Endothelial cell of umbilical vein (primary cell): ENCODE results near the gene CHN2. TPM values are rescaled to one million over a fixed set of nuclear protein-coding genes. Genes with fewer than 3 reads are reported as not detected.

Source experiments
- BruUV-seq: library from RNA; stranded (reverse); fragments of 400-500 nt; replicated peaks from 2 replicates; lab custom pipeline; 2021; lab: Mats Ljungman, UMichigan
- CTCF ChIA-PET: fragments of 300-600, 350-600 bp; sonication (Branson Sonifier 250); formaldehyde crosslinking; loops from one replicate; lab custom pipeline; 2021; ENCODE audit warnings: antibody characterized with exemption, inconsistent platforms; lab: Charles Lee
- POLR2A ChIA-PET: fragments of 300-600, 350-600 bp; sonication (Branson Sonifier 250); formaldehyde crosslinking; loops from one replicate; lab custom pipeline; 2021; ENCODE audit warnings: antibody characterized with exemption, inconsistent platforms; lab: Charles Lee
- DNase-seq: peaks from one replicate; pipeline ENCODE4 v3.0.0-alpha.2; 2011; ENCODE audit warnings: low read depth, low spot score
- FAIRE-seq: peaks from 2 replicates; lab custom pipeline; 2011; peaks lifted over from hg19 to GRCh38; lab: Jason Lieb, UNC
- H2AFZ ChIP-seq: 2 replicates; pipeline ENCODE4 v1.6.0; 2012; ENCODE audit warnings: low read depth, low read length, control low read depth, inconsistent platforms
- H3K27ac ChIP-seq: 2 replicates; pipeline ENCODE4 v1.5.1; 2011; ENCODE audit warnings: low read depth, mild to moderate bottlenecking, control low read depth, low read length, moderate library complexity; ENCODE audit not compliant: insufficient read depth
- H3K27me3 ChIP-seq, 2 experiments: 2 replicates each; pipeline versions ENCODE4 v1.6.0 to v1.6.1; 2011; ENCODE audit warnings: low read length in 2 of 2, mixed read lengths in 1 of 2; ENCODE audit not compliant: control insufficient read depth in 2 of 2, insufficient read depth in 2 of 2
- H3K36me3 ChIP-seq, 2 experiments: 2 replicates in 1 of 2; 3 replicates in 1 of 2; pipeline ENCODE4 v1.5.1; 2011; ENCODE audit warnings: low read length in 2 of 2, mild to moderate bottlenecking in 1 of 2, moderate library complexity in 1 of 2; ENCODE audit not compliant: control insufficient read depth in 2 of 2, insufficient read depth in 2 of 2; ENCODE audit errors: extremely low read depth in 1 of 2
- H3K4me1 ChIP-seq: 3 replicates; pipeline ENCODE4 v1.5.1; 2011; ENCODE audit warnings: mild to moderate bottlenecking, low read length; ENCODE audit not compliant: control insufficient read depth, insufficient read depth; ENCODE audit errors: extremely low read depth
- H3K4me2 ChIP-seq: 2 replicates; pipeline ENCODE4 v1.6.1; 2011; ENCODE audit warnings: low read length, control low read depth, mixed read lengths; ENCODE audit not compliant: insufficient read depth
- H3K4me3 ChIP-seq, 3 experiments: fragments of 200-600 bp in 1 of 3; sonication (generic), shearing (Covaris generic) in 1 of 3; replicated peaks in 1 of 3; 2 replicates each; pipeline ENCODE4 v1.5.1; 2011 to 2016; ENCODE audit warnings: control low read depth in 3 of 3, low read length in 3 of 3, mild to moderate bottlenecking in 2 of 3, inconsistent platforms in 1 of 3, low read depth in 1 of 3, moderate library complexity in 1 of 3; ENCODE audit not compliant: insufficient read depth in 1 of 3
- H3K79me2 ChIP-seq: 2 replicates; pipeline ENCODE4 v1.6.0; 2012; ENCODE audit warnings: low read length, inconsistent platforms; ENCODE audit not compliant: control insufficient read depth, insufficient read depth
- H3K9ac ChIP-seq: replicated peaks from 2 replicates; pipeline ENCODE3; 2011; ENCODE audit warnings: low read length, control low read depth; ENCODE audit not compliant: insufficient read depth; ENCODE audit errors: extremely low read depth
- H3K9me1 ChIP-seq: replicated peaks from 3 replicates; pipeline ENCODE4 v1.6.0; 2011; ENCODE audit warnings: mild to moderate bottlenecking, low read length; ENCODE audit not compliant: control insufficient read depth, insufficient read depth; ENCODE audit errors: extremely low read depth
- H3K9me3 ChIP-seq: replicated peaks from 2 replicates; pipeline ENCODE4 v1.5.1; 2012; ENCODE audit warnings: low read length, inconsistent platforms; ENCODE audit not compliant: control insufficient read depth, insufficient read depth
- H4K20me1 ChIP-seq: replicated peaks from 2 replicates; pipeline ENCODE3; 2011; ENCODE audit warnings: mild to moderate bottlenecking, low read length; ENCODE audit not compliant: control insufficient read depth, insufficient read depth; ENCODE audit errors: extremely low read depth
- EZH2 ChIP-seq: IDR thresholded peaks from 2 replicates; pipeline ENCODE4 v1.6.1; 2012; ENCODE audit warnings: borderline replicate concordance, low read depth, mild to moderate bottlenecking, moderate library complexity, low read length, inconsistent platforms; ENCODE audit not compliant: severe bottlenecking
- FOS ChIP-seq: IDR thresholded peaks from 2 replicates; pipeline ENCODE4 v1.6.1; 2011; ENCODE audit warnings: mild to moderate bottlenecking, low read length, moderate library complexity, borderline replicate concordance; ENCODE audit not compliant: insufficient read depth
- GATA2 ChIP-seq: IDR thresholded peaks from 2 replicates; pipeline ENCODE4 v1.7.0; 2011; ENCODE audit warnings: low read depth, mild to moderate bottlenecking, moderate library complexity, mixed read lengths, low read length; ENCODE audit not compliant: insufficient read length, insufficient read depth
- JUN ChIP-seq: IDR thresholded peaks from 2 replicates; pipeline ENCODE4 v1.6.1; 2011; ENCODE audit warnings: borderline replicate concordance, low read depth; ENCODE audit not compliant: insufficient read length, insufficient read depth
- MYC ChIP-seq: IDR thresholded peaks from one replicate; pipeline ENCODE4 v1.6.1; 2011; ENCODE audit warnings: mild to moderate bottlenecking, low read depth, low read length
- POLR2A ChIP-seq: IDR thresholded peaks from 2 replicates; pipeline ENCODE4 v1.6.1; 2012; ENCODE audit warnings: low read depth, mild to moderate bottlenecking, control low read depth, low read length
- POLR2AphosphoS5 ChIP-seq: IDR thresholded peaks from 2 replicates; pipeline ENCODE4 v1.6.1; 2012; ENCODE audit warnings: low read depth, mild to moderate bottlenecking, control low read depth, low read length, moderate library complexity; ENCODE audit not compliant: insufficient read depth
- dilution Hi-C: fragments of 300-500 bp; cut with MboI; formaldehyde crosslinking; loops from one replicate; pipeline ENCODE4 v1.15.0; 2019; ENCODE audit warnings: low sequenced_read_pairs; ENCODE audit not compliant: extremely low pct_ligation_motif_present
- intact Hi-C: fragments of 100-400 bp; cut with micrococcal nuclease; formaldehyde crosslinking; loops from one replicate; pipeline ENCODE4 v1.10.0; 2022
- polyA plus RNA-seq, 4 experiments: library from polyadenylated mRNA; depleted of rRNA in 3 of 4; stranded (reverse) in 3 of 4; unstranded in 1 of 4; fragments of >200 nt; gene quantifications; 2 replicates each; pipeline versions ENCODE4 v1.2.1 to v1.2.3, GENCODE V29; 2011 to 2012; ENCODE audit warnings: missing spikeins in 1 of 4
- total RNA-seq: library from RNA; stranded (reverse); gene quantifications from 2 replicates; pipeline ENCODE4 v1.2.3, GENCODE V29; 2021
- TF ChIP-seq, protein P1 (sequence below): IDR thresholded peaks from 2 replicates; pipeline ENCODE4 v1.6.1; 2011; ENCODE audit not compliant: insufficient read depth, insufficient read length
- TF ChIP-seq, protein P2 (sequence below), 2 donors: IDR thresholded peaks; 1 replicate in 1 of 2; 2 replicates in 1 of 2; pipeline ENCODE4 v1.5.1; 2011; ENCODE audit warnings: low read length in 2 of 2, mild to moderate bottlenecking in 2 of 2, moderate library complexity in 2 of 2, control low read depth in 1 of 2, inconsistent platforms in 1 of 2, low read depth in 1 of 2; ENCODE audit not compliant: insufficient read depth in 1 of 2; ENCODE audit errors: extremely low read depth in 1 of 2

CHN2 gene
- total and polyA plus RNA-seq, 2 donors (not counting 3 experiments of a cell fraction or from before 2014, with no cell fraction given): 1.4 to 5.0 TPM

DNA sequence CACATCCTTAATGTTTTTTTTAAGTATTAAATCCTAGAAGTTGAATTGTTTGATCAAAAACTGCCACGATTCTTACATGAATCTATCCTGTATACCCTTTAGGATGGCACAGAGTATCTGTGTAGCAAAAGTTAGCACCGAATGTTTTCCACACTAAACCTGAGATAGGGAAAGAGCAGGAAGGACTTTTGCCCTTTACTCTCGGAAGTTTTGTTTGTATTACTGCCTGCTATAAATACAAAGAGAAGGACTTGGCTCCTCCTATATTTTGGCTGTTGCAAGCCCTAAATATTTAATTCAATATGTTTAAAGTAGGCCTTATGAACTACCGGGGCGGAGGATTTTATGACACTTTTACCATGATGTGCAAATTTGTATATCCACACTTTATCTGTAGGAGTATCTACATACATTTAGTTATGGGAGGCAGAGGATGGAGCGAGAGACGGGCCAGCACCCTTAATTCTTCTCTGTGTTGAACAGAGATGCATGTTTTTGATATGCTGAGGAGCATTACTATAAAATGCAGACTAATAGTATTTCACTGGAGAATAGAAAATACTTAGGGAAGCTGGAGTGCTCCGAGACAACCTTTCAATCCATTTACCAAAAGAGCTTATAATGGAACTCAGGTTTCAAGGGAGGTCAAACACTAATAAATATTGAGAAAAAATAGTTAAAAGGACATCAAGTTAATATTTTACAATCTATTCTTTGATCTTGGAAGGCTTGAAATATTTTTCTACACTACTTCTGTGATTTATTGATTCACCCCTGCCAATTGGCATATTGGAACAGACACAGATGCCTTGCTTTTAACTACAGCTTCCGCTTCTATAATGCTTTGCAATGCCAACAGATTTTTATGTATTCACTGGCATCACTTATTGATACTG lies 97.4 kb downstream of the CHN2 start:
- H3K27ac ChIP-seq: no peak overlapping the region
- H3K4me3 ChIP-seq: no peak overlapping the region
- DNase-seq: no peak
- H3K9me1 ChIP-seq: no peaks in the 10 kb centered on the region
- H3K79me2 ChIP-seq: no peaks in the 10 kb centered on the region
- no TSS peak for BruUV-seq
- TF ChIP-seq MYC (no peak), POLR2AphosphoS5 (no peak), FOS (no peak), POLR2A (no peak), GATA2 (no peak), JUN (no peak), EZH2 (no peak)
- TF ChIP-seq, protein P1, sequence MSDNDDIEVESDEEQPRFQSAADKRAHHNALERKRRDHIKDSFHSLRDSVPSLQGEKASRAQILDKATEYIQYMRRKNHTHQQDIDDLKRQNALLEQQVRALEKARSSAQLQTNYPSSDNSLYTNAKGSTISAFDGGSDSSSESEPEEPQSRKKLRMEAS: no peak
- TF ChIP-seq, protein P2, sequence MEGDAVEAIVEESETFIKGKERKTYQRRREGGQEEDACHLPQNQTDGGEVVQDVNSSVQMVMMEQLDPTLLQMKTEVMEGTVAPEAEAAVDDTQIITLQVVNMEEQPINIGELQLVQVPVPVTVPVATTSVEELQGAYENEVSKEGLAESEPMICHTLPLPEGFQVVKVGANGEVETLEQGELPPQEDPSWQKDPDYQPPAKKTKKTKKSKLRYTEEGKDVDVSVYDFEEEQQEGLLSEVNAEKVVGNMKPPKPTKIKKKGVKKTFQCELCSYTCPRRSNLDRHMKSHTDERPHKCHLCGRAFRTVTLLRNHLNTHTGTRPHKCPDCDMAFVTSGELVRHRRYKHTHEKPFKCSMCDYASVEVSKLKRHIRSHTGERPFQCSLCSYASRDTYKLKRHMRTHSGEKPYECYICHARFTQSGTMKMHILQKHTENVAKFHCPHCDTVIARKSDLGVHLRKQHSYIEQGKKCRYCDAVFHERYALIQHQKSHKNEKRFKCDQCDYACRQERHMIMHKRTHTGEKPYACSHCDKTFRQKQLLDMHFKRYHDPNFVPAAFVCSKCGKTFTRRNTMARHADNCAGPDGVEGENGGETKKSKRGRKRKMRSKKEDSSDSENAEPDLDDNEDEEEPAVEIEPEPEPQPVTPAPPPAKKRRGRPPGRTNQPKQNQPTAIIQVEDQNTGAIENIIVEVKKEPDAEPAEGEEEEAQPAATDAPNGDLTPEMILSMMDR (IDR thresholded peaks at IDR 0.05; ENCODE audit: extremely low read depth in 1 of 2, insufficient read depth in 1 of 2, low read depth in 1 of 2, low read length in 2 of 2): no peak
- H4K20me1 ChIP-seq: no peaks in the 10 kb centered on the region
- ChIA-PET CTCF (no interaction called here), POLR2A (no interaction called here)
- no peak overlapping the region for H2AFZ ChIP-seq
- dilution Hi-C loops (no loop called here), intact Hi-C loops (no loop called here)
- no peaks in the 10 kb centered on the region for H3K9me3 ChIP-seq
- H3K27me3 ChIP-seq: no peaks in the 10 kb centered on the region
- H3K4me1 ChIP-seq: peaks cover 4% of the 10 kb centered on the region
- H3K4me2 ChIP-seq: no peak overlapping the region
- no peak for FAIRE-seq
- H3K36me3 ChIP-seq: no peaks in the 10 kb centered on the region
- no peak overlapping the region for H3K9ac ChIP-seq
